ENCODE results near the gene NANS. TPM values are rescaled to one million over a fixed set of nuclear protein-coding genes. Genes with fewer than 3 reads are reported as not detected.

Gene NANS
- total RNA-seq, 1 donor from 2014 or later: 22.9 TPM

- DNase-seq: no peak
- no peak overlapping the region for H3K27ac Mint-ChIP-seq (ENCODE audit: unreplicated experiment)
- no peaks in the 10 kb centered on the region for H3K9me3 Mint-ChIP-seq (ENCODE audit: unreplicated experiment)
- TF ChIP-seq CTCF (IDR thresholded peaks at IDR 0.05; ENCODE audit: partially characterized antibody, unreplicated experiment): no peak
- no peaks in the 10 kb centered on the region for H3K27me3 Mint-ChIP-seq (ENCODE audit: unreplicated experiment)
- H3K4me1 Mint-ChIP-seq (ENCODE audit: low read depth, unreplicated experiment): peaks cover 2% of the 10 kb centered on the region
- H3K4me3 Mint-ChIP-seq (ENCODE audit: unreplicated experiment): no peak overlapping the region
- H3K36me3 Mint-ChIP-seq (ENCODE audit: unreplicated experiment): no peaks in the 10 kb centered on the region
These were observed 23.8 kb downstream of the NANS start for GRCh38 chr9:98080326-98080725.

GRCh38 chr9:98080780-98081179 lies 24.2 kb downstream of the NANS start:
- Mint-ChIP-seq H3K9me3 (ENCODE audit: unreplicated experiment) (no peaks in the 10 kb centered on the region), H3K27me3 (ENCODE audit: unreplicated experiment) (no peaks in the 10 kb centered on the region), H3K4me3 (ENCODE audit: unreplicated experiment) (no peak overlapping the region), H3K36me3 (ENCODE audit: unreplicated experiment) (no peaks in the 10 kb centered on the region), H3K27ac (ENCODE audit: unreplicated experiment) (no peak overlapping the region), H3K4me1 (ENCODE audit: low read depth, unreplicated experiment) (peaks cover 2% of the 10 kb centered on the region)
- no peak for TF ChIP-seq CTCF (IDR thresholded peaks at IDR 0.05; ENCODE audit: partially characterized antibody, unreplicated experiment)
- DNase-seq: no peak

DNA sequence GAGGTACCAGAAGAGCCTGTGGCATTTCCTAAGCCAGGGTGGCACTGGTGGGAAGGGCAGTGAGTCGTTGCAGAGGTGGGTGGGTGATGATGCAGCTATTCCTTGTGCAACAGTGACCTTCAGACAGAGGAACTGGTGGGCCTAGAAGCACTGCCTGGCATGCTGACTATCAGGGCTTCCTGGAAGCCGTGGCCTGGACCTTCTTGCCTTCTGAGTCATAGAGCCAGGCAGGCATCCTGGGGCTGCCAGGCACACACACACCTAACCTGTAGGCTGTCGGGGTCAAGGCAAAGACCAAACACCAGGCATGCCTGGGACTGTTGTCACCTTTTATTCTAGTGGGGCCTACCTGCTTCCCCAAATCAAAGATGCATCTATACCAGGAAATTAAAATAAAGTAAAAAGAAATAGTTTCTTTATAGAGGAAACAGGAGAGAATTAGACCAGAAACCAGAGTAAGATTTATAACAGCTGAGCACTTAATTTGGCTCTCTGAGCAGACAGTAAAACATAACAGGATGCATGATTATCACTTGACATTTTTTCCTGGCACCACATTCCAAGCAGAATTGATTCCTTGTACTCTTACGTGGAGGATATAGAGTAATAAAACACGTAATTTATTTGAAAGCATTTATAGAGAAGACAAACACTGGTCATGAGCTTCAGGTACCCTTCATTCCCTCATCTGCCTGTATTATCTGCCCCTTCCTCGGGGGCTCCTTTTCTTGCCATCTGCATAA lies 25.1 kb downstream of the NANS start:
- no peak overlapping the region for H3K4me3 Mint-ChIP-seq (ENCODE audit: unreplicated experiment)
- no peak overlapping the region for H3K27ac Mint-ChIP-seq (ENCODE audit: unreplicated experiment)
- DNase-seq: no peak
- H3K27me3 Mint-ChIP-seq (ENCODE audit: unreplicated experiment): peaks cover 3% of the 10 kb centered on the region
- H3K4me1 Mint-ChIP-seq (ENCODE audit: low read depth, unreplicated experiment): peaks cover 2% of the 10 kb centered on the region
- no peaks in the 10 kb centered on the region for H3K36me3 Mint-ChIP-seq (ENCODE audit: unreplicated experiment)
- no peak for TF ChIP-seq CTCF (IDR thresholded peaks at IDR 0.05; ENCODE audit: partially characterized antibody, unreplicated experiment)
- H3K9me3 Mint-ChIP-seq (ENCODE audit: unreplicated experiment): peaks cover under 1% of the 10 kb centered on the region

- H3K4me3 Mint-ChIP-seq (ENCODE audit: unreplicated experiment): no peak overlapping the region
- H3K36me3 Mint-ChIP-seq (ENCODE audit: unreplicated experiment): no peaks in the 10 kb centered on the region
- no peak overlapping the region for H3K27ac Mint-ChIP-seq (ENCODE audit: unreplicated experiment)
- H3K9me3 Mint-ChIP-seq (ENCODE audit: unreplicated experiment): peaks cover 5% of the 10 kb centered on the region
- H3K27me3 Mint-ChIP-seq (ENCODE audit: unreplicated experiment): peaks cover 7% of the 10 kb centered on the region
- DNase-seq: no peak
- no peak for TF ChIP-seq CTCF (IDR thresholded peaks at IDR 0.05; ENCODE audit: partially characterized antibody, unreplicated experiment)
- peaks cover 2% of the 10 kb centered on the region for H3K4me1 Mint-ChIP-seq (ENCODE audit: low read depth, unreplicated experiment)
These were observed 26.5 kb downstream of the NANS start for GRCh38 chr9:98083061-98083501.

DNA sequence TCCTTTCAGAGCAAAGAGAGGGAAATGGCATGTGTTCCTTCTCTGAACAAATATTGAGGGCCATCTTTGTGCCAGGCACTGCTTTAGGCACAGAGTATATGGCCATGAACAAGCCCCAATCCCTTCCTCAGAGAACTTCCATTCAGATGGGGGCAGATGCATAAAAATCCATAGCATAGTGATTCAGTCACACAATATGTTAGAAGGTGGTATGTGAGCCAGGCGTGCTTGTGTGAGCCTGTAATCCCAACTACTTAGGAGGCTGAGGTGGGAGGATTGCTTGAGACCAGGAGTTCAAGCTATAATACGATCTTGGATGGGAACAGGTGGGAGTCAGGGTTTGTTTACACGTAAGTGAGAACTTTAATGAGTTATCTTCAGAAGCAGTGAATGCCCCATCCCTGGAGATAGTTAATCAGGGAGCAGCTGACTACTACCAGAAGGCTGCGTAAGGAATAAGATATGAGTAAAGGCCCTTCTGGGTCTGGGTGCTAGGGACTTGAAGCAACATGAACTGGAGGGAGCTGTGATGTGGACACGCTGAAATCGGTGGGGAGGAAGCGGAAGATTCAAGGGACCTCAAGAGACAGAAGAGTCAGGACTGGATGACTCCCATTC lies 27.1 kb downstream of the NANS start:
- H3K27me3 Mint-ChIP-seq (ENCODE audit: unreplicated experiment): peaks cover 8% of the 10 kb centered on the region
- peaks cover 2% of the 10 kb centered on the region for H3K4me1 Mint-ChIP-seq (ENCODE audit: low read depth, unreplicated experiment)
- no peak for TF ChIP-seq CTCF (IDR thresholded peaks at IDR 0.05; ENCODE audit: partially characterized antibody, unreplicated experiment)
- no peak for DNase-seq
- no peak overlapping the region for H3K27ac Mint-ChIP-seq (ENCODE audit: unreplicated experiment)
- H3K36me3 Mint-ChIP-seq (ENCODE audit: unreplicated experiment): peaks cover 2% of the 10 kb centered on the region
- H3K9me3 Mint-ChIP-seq (ENCODE audit: unreplicated experiment): peaks cover 5% of the 10 kb centered on the region
- H3K4me3 Mint-ChIP-seq (ENCODE audit: unreplicated experiment): no peak overlapping the region
